Trophoblast cell (in vitro differentiated cells and primary cell): ENCODE measurements around the gene VWA3A.
A peak's percentile ranks its signal among the peaks of the same experiment; 100 is the strongest.

Experiments used
- DNase-seq, 2 donors: peaks; one replicate each; pipeline ENCODE4 v3.0.0-alpha.2; 2016
- H2AFZ ChIP-seq: 2 replicates; pipeline ENCODE4 v1.6.1; 2013; ENCODE audit warnings: low read length, moderate library complexity, mild to moderate bottlenecking; ENCODE audit not compliant: insufficient read depth, poor library complexity
- H2AK5ac ChIP-seq: 2 replicates; pipeline ENCODE4 v1.6.1; 2013; ENCODE audit warnings: mild to moderate bottlenecking, low read length
- H2BK120ac ChIP-seq: 2 replicates; pipeline ENCODE4 v1.6.1; 2013; ENCODE audit warnings: low read length, mild to moderate bottlenecking, moderate library complexity; ENCODE audit not compliant: insufficient read depth, poor library complexity
- H2BK12ac ChIP-seq: 2 replicates; pipeline ENCODE4 v1.6.1; 2013; ENCODE audit warnings: mild to moderate bottlenecking, low read length, moderate library complexity
- H2BK5ac ChIP-seq: 2 replicates; pipeline ENCODE4 v1.6.1; 2013; ENCODE audit warnings: low read length, low read depth, moderate library complexity, mild to moderate bottlenecking; ENCODE audit not compliant: poor library complexity
- H3K14ac ChIP-seq: 2 replicates; pipeline ENCODE4 v1.6.1; 2013; ENCODE audit warnings: mild to moderate bottlenecking, low read length
- H3K18ac ChIP-seq: 2 replicates; pipeline ENCODE4 v1.6.1; 2013; ENCODE audit warnings: mild to moderate bottlenecking, low read length
- H3K23ac ChIP-seq: 2 replicates; pipeline ENCODE4 v1.6.1; 2013; ENCODE audit warnings: low read length
- H3K27ac ChIP-seq: 2 replicates; pipeline ENCODE4 v1.5.1; 2013; ENCODE audit warnings: low read depth, mild to moderate bottlenecking, inconsistent platforms, low read length, moderate library complexity
- H3K27me3 ChIP-seq: 2 replicates; pipeline ENCODE4 v1.6.1; 2013; ENCODE audit warnings: inconsistent platforms, mild to moderate bottlenecking, low read length, moderate library complexity; ENCODE audit not compliant: insufficient read depth
- H3K36me3 ChIP-seq, 2 experiments: 1 replicate in 1 of 2; 2 replicates in 1 of 2; pipeline ENCODE4 v1.6.1; 2013; ENCODE audit warnings: low read length in 2 of 2, mild to moderate bottlenecking in 2 of 2, moderate library complexity in 1 of 2; ENCODE audit not compliant: insufficient read depth in 2 of 2, control insufficient read depth in 1 of 2
- H3K4ac ChIP-seq: 2 replicates; pipeline ENCODE4 v1.6.1; 2013; ENCODE audit warnings: low read depth, mild to moderate bottlenecking, low read length, moderate library complexity
- H3K4me1 ChIP-seq, 2 experiments: 1 replicate in 1 of 2; 2 replicates in 1 of 2; pipeline ENCODE4 v1.6.1; 2013; ENCODE audit warnings: low read length in 2 of 2, mild to moderate bottlenecking in 2 of 2, moderate library complexity in 1 of 2; ENCODE audit not compliant: insufficient read depth in 2 of 2, control insufficient read depth in 1 of 2
- H3K4me2 ChIP-seq: 2 replicates; pipeline ENCODE4 v1.6.1; 2013; ENCODE audit warnings: inconsistent platforms, mild to moderate bottlenecking, low read length, moderate library complexity
- H3K4me3 ChIP-seq: 2 replicates; pipeline ENCODE4 v1.5.1; 2013; ENCODE audit warnings: mild to moderate bottlenecking, low read depth, low read length, inconsistent platforms
- H3K79me1 ChIP-seq: one replicate; pipeline ENCODE4 v1.6.1; 2013; ENCODE audit warnings: low read length
- H3K79me2 ChIP-seq: 2 replicates; pipeline ENCODE4 v1.6.1; 2013; ENCODE audit warnings: low read length, mild to moderate bottlenecking; ENCODE audit not compliant: control insufficient read depth, insufficient read depth, poor library complexity
- H3K9ac ChIP-seq: 2 replicates; pipeline ENCODE4 v1.6.1; 2013; ENCODE audit warnings: mild to moderate bottlenecking, low read length
- H3K9me3 ChIP-seq: 2 replicates; pipeline ENCODE4 v1.6.1; 2013; ENCODE audit warnings: low read depth, mild to moderate bottlenecking, control low read depth, inconsistent platforms, low read length; ENCODE audit not compliant: insufficient read depth
- H4K12ac ChIP-seq: 2 replicates; pipeline ENCODE4 v1.6.1; 2013; ENCODE audit warnings: low read depth, mild to moderate bottlenecking, low read length, moderate library complexity
- H4K8ac ChIP-seq: 2 replicates; pipeline ENCODE4 v1.6.1; 2013; ENCODE audit warnings: low read depth, mild to moderate bottlenecking, low read length, moderate library complexity
- H4K91ac ChIP-seq: one replicate; pipeline ENCODE4 v1.6.1; 2013; ENCODE audit warnings: low read depth, mild to moderate bottlenecking, low read length, moderate library complexity
- WGBS: extraction: QIAGEN DNeasy Blood & Tissue Kit; methylation state at CpG from one replicate; pipeline ENCODE4 v1.1.7; 2013; ENCODE audit warnings: missing lambda C conversion rate; ENCODE audit not compliant: insufficient read length, insufficient coverage; ENCODE audit errors: extremely low coverage; 5-methylcytosine and 5-hydroxymethylcytosine counted together

Gene VWA3A

DNA sequence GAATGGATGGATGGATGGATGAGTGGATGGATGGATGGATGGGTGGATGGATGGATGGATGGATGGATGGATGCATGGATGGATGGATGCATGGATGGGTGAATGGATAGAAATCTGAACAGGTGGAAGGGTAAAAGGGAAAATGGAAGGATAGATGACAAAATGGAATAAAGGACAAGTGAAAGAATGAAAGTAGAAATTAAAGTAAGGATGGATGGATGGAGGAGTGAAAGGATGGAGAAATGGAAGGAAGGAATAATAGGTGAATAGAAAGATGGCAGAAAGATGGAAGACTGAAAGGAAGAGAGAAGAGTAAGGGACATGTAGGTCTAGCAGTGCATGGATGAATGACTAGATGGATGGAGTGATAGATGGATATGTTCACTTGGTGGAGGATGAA is 29.9 kb downstream of the VWA3A start:
- no peak overlapping the region for H3K4ac ChIP-seq
- no peak overlapping the region for H2AK5ac ChIP-seq
- no peak overlapping the region for H3K18ac ChIP-seq
- H3K14ac ChIP-seq: no peak overlapping the region
- H3K9me3 ChIP-seq: no peaks in the 10 kb centered on the region
- no peak overlapping the region for H4K12ac ChIP-seq
- no peak overlapping the region for H3K27ac ChIP-seq
- H3K4me2 ChIP-seq: no peak overlapping the region
- H3K9ac ChIP-seq: no peak overlapping the region
- H4K8ac ChIP-seq: no peak overlapping the region
- no peak overlapping the region for H2BK5ac ChIP-seq
- no peaks in the 10 kb centered on the region for H3K36me3 ChIP-seq
- no peak overlapping the region for H3K23ac ChIP-seq
- H3K27me3 ChIP-seq: no peaks in the 10 kb centered on the region
- no peaks in the 10 kb centered on the region for H3K79me2 ChIP-seq
- no peak for DNase-seq
- H3K4me1 ChIP-seq: no peaks in the 10 kb centered on the region
- H2AFZ ChIP-seq: no peak overlapping the region
- no peak overlapping the region for H3K4me3 ChIP-seq
- no peak overlapping the region for H2BK120ac ChIP-seq
- no peaks in the 10 kb centered on the region for H3K79me1 ChIP-seq
- no peak overlapping the region for H2BK12ac ChIP-seq
- H4K91ac ChIP-seq: no peak overlapping the region

DNA sequence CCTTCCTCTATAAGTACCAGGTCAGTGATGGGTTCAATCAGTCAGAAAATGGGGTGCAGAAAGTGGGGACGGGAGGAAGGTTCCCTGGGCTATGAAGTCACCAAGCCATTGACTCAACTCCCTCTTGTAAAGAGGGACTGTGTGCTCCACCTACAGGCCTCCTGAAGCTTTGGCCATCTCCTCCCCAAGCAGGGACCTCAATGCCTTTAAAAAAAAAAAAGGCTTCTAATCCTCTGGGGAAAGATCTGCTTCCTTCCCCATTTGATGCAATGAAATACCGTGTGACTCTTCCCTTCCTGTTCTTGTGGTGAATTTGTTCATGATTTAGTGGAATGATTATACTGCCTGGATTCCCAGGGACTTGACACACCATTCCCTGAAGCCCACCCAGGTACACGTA is 30.8 kb downstream of the VWA3A start:
- H2BK120ac ChIP-seq: no peak overlapping the region
- no peak overlapping the region for H4K91ac ChIP-seq
- no peak overlapping the region for H3K9ac ChIP-seq
- no peak overlapping the region for H3K23ac ChIP-seq
- no peaks in the 10 kb centered on the region for H3K27me3 ChIP-seq
- H2AFZ ChIP-seq: no peak overlapping the region
- no CpG with 5 or more reads among the region's 3 CpGs for WGBS
- no peak overlapping the region for H3K27ac ChIP-seq
- no peak overlapping the region for H4K12ac ChIP-seq
- H3K18ac ChIP-seq: no peak overlapping the region
- H4K8ac ChIP-seq: no peak overlapping the region
- no peak overlapping the region for H3K4me2 ChIP-seq
- H3K14ac ChIP-seq: no peak overlapping the region
- no peak overlapping the region for H2BK5ac ChIP-seq
- H2BK12ac ChIP-seq: no peak overlapping the region
- no peak overlapping the region for H2AK5ac ChIP-seq
- H3K4ac ChIP-seq: no peak overlapping the region
- H3K79me2 ChIP-seq: no peaks in the 10 kb centered on the region
- H3K36me3 ChIP-seq: no peaks in the 10 kb centered on the region
- no peak for DNase-seq
- no peaks in the 10 kb centered on the region for H3K4me1 ChIP-seq
- no peak overlapping the region for H3K4me3 ChIP-seq
- no peaks in the 10 kb centered on the region for H3K9me3 ChIP-seq
- no peaks in the 10 kb centered on the region for H3K79me1 ChIP-seq

DNA sequence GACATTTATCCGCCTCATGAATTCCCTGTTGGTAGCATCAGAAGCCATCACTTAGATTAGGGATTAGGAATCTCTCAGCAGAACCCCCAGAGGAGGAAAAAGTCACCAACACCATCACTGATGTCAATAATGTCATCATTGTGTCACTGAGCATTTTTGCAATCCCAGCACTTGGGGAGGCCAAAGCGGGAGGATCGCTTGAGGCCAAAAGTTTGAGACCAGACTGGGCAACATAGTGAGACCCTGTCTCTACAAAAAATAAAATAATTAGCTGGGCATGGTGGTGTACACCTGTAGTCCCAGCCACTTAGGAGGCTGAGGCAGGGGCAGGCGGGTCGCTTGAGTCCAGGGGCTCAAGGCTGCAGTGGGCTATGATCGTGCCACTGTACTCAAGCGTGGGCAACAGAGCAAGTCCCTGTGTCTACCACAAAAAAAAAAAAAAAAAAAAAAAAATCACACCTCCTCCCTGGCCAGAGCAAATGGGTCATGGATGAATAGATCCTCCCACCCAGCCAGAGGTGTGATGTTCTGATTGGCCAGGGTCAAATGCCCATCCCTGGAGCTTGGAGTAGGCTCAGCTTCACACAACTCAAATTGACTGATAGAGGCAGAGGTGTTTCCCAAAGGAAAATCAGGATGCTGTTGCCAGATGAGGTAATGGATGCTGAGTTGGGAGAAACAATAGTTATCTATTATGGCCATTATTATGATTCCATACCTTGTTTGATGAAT is 31.6 kb downstream of the VWA3A start:
- no peak overlapping the region for H3K27ac ChIP-seq

DNA sequence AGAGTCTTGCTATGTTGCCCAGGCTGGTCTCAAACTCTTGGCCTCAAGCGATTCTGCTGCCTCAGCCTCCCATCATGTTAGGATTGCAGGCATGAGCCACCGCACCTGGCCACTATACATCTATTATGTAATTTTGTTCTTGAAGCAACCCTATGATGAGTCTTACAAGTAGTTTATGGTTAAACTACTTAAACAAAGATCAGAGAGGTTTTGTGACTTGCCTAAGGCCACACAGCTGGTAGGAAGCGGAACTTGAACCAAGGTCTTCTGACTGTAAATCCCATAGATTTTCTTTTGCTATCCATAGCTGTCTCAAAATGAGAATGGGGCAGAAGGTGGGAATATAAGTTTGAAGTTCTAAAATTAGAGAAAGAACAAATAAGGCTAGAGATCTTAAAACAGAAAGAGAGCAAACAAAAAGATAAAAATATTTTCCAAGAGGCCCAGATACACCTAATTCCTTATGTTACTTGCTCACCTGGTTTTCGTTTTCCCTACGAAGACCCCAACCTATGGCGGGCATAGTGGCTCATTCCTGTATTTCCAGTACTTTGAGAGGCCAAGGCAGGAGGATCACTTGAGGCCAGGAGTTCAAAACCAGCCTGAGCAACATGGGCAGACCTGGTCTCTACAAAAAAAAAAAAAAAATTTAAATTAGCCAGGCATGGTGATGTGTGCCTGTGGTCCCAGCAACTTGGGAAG is 32.4 kb downstream of the VWA3A start:
- H3K4me3 ChIP-seq: no peak overlapping the region
- no peaks in the 10 kb centered on the region for H3K27me3 ChIP-seq
- no peak overlapping the region for H2AK5ac ChIP-seq
- H3K14ac ChIP-seq: no peak overlapping the region
- no peak overlapping the region for H3K18ac ChIP-seq
- H2BK12ac ChIP-seq: no peak overlapping the region
- no peaks in the 10 kb centered on the region for H3K36me3 ChIP-seq
- peak; percentile 65 to 80 for DNase-seq
- no peak overlapping the region for H3K27ac ChIP-seq
- no peak overlapping the region for H3K23ac ChIP-seq
- no peaks in the 10 kb centered on the region for H3K79me1 ChIP-seq
- no peak overlapping the region for H2AFZ ChIP-seq
- no peaks in the 10 kb centered on the region for H3K4me1 ChIP-seq
- H3K79me2 ChIP-seq: no peaks in the 10 kb centered on the region
- no peak overlapping the region for H2BK120ac ChIP-seq
- H3K9ac ChIP-seq: no peak overlapping the region
- no peaks in the 10 kb centered on the region for H3K9me3 ChIP-seq
- no peak overlapping the region for H4K91ac ChIP-seq
- H4K8ac ChIP-seq: no peak overlapping the region
- no peak overlapping the region for H4K12ac ChIP-seq
- no peak overlapping the region for H3K4ac ChIP-seq
- WGBS: no CpG with 5 or more reads among the region's 6 CpGs
- no peak overlapping the region for H3K4me2 ChIP-seq
- H2BK5ac ChIP-seq: no peak overlapping the region

More for the DNA sequence above, 31.6 kb downstream of the VWA3A start:
- no peak for DNase-seq
- Histone ChIP-seq H3K4ac (no peak overlapping the region), H3K18ac (no peak overlapping the region), H2AK5ac (no peak overlapping the region), H3K4me2 (no peak overlapping the region), H3K23ac (no peak overlapping the region), H2BK12ac (no peak overlapping the region), H3K14ac (no peak overlapping the region), H3K4me3 (no peak overlapping the region), H3K36me3 (no peaks in the 10 kb centered on the region), H2AFZ (no peak overlapping the region), H3K27me3 (no peaks in the 10 kb centered on the region), H3K4me1 (no peaks in the 10 kb centered on the region), H2BK5ac (no peak overlapping the region), H2BK120ac (no peak overlapping the region), H3K79me1 (no peaks in the 10 kb centered on the region), H3K9me3 (no peaks in the 10 kb centered on the region), H4K8ac (no peak overlapping the region), H3K9ac (no peak overlapping the region), H4K91ac (no peak overlapping the region), H4K12ac (no peak overlapping the region), H3K79me2 (no peaks in the 10 kb centered on the region)
- no CpG with 5 or more reads among the region's 7 CpGs for WGBS
